ENCODE results near the gene LNX1.

Gene LNX1

GRCh38 chr4:53591372-53591892 lies at the start of gene LNX1:
TSS of gene LNX1 (minus strand) at chr4:53591486. CDS start at chr4:53574002, 17,484 bp downstream.
- H3K4me3 ChIP-seq (replicated peaks; ENCODE audit: low read depth, low read length): no peak within 1 kb of the TSS
- no peak for DNase-seq (ENCODE audit: low read depth)
- TF ChIP-seq CTCF (IDR thresholded peaks at IDR 0.05; ENCODE audit: low read length, missing control alignments): no peak

GRCh38 chr4:53640576-53641453 lies 49.5 kb upstream of the LNX1 start:
- DNase-seq (ENCODE audit: low read depth): no peak
- no peak for TF ChIP-seq CTCF (IDR thresholded peaks at IDR 0.05; ENCODE audit: low read length, missing control alignments)
- no peak overlapping the region for H3K4me3 ChIP-seq (replicated peaks; ENCODE audit: low read depth, low read length)

- TF ChIP-seq CTCF (IDR thresholded peaks at IDR 0.05; ENCODE audit: low read length, missing control alignments): no peak
- no peak overlapping the region for H3K4me3 ChIP-seq (replicated peaks; ENCODE audit: low read depth, low read length)
- no peak for DNase-seq (ENCODE audit: low read depth)
Measured at GRCh38 chr4:53638919-53639318, 47.6 kb upstream of the LNX1 start.

GRCh38 chr4:53637348-53637747 lies 46.1 kb upstream of the LNX1 start:
- TF ChIP-seq CTCF (IDR thresholded peaks at IDR 0.05; ENCODE audit: low read length, missing control alignments): no peak
- DNase-seq (ENCODE audit: low read depth): no peak
- no peak overlapping the region for H3K4me3 ChIP-seq (replicated peaks; ENCODE audit: low read depth, low read length)

- H3K4me3 ChIP-seq (replicated peaks; ENCODE audit: low read depth, low read length): no peak overlapping the region
- no peak for TF ChIP-seq CTCF (IDR thresholded peaks at IDR 0.05; ENCODE audit: low read length, missing control alignments)
Measured at GRCh38 chr4:53635697-53636483, 44.6 kb upstream of the LNX1 start.

GRCh38 chr4:53633608-53634007 lies 42.3 kb upstream of the LNX1 start:
- DNase-seq (ENCODE audit: low read depth): peak; percentile 60
- no peak overlapping the region for H3K4me3 ChIP-seq (replicated peaks; ENCODE audit: low read depth, low read length)
- no peak for TF ChIP-seq CTCF (IDR thresholded peaks at IDR 0.05; ENCODE audit: low read length, missing control alignments)

More at GRCh38 chr4:53635697-53636483, 44.6 kb upstream of the LNX1 start:
- no peak for DNase-seq (ENCODE audit: low read depth)
